WTC11 (cell line): ENCODE results near the gene SDR42E2. TPM values are rescaled to one million over a fixed set of nuclear protein-coding genes. Genes with fewer than 3 reads are reported as not detected.
A peak's percentile ranks its signal among the peaks of the same experiment; 100 is the strongest.

Experiments
- ATAC-seq: fragments of 200-7000 bp; cut with Tn5 transposase; 2 replicates; pipeline ENCODE4 v1.10.0; 2021; ENCODE audit warnings: mild to moderate bottlenecking, moderate library complexity
- CTCF ChIA-PET: fragments of 300-600 bp; sonication (Branson Sonifier 250); formaldehyde crosslinking; loops from one replicate; lab custom pipeline; 2021; ENCODE audit warnings: antibody characterized with exemption; lab: Charles Lee
- POLR2A ChIA-PET: fragments of 350-600 bp; sonication (Branson Sonifier 250); formaldehyde crosslinking; loops from one replicate; lab custom pipeline; 2021; ENCODE audit warnings: antibody characterized with exemption; lab: Charles Lee
- DNase-seq: peaks from one replicate; pipeline ENCODE4 v3.0.0; 2021; ENCODE audit warnings: low spot score
- H3K27ac Mint-ChIP-seq: 2 replicates; pipeline ENCODE4 v1.8.0; 2021; ENCODE audit warnings: mixed read lengths
- H3K27me3 Mint-ChIP-seq: 2 replicates; pipeline ENCODE4 v1.8.0; 2021; ENCODE audit warnings: low read depth, mild to moderate bottlenecking, moderate library complexity, mixed read lengths
- H3K36me3 Mint-ChIP-seq: 2 replicates; pipeline ENCODE4 v1.8.0; 2021; ENCODE audit warnings: mixed read lengths
- H3K4me1 Mint-ChIP-seq: 2 replicates; pipeline ENCODE4 v1.8.0; 2022; ENCODE audit warnings: mixed read lengths
- H3K4me3 Mint-ChIP-seq: 2 replicates; pipeline ENCODE4 v1.8.0; 2021; ENCODE audit warnings: mild to moderate bottlenecking, moderate library complexity, mixed read lengths
- H3K9me3 Mint-ChIP-seq: 2 replicates; pipeline ENCODE4 v1.8.0; 2021; ENCODE audit warnings: mixed read lengths
- CREM ChIP-seq: sonication (generic); formaldehyde crosslinking; IDR thresholded peaks from 2 replicates; pipeline ENCODE4 v1.8.1; 2022; ENCODE audit warnings: mild to moderate bottlenecking, missing genetic modification reagents, moderate library complexity
- FOXK1 ChIP-seq: sonication (generic); formaldehyde crosslinking; IDR thresholded peaks from 2 replicates; pipeline ENCODE4 v1.8.0; 2022; ENCODE audit warnings: mild to moderate bottlenecking, moderate library complexity, missing genetic modification reagents
- FOXP1 ChIP-seq: sonication (generic); formaldehyde crosslinking; IDR thresholded peaks from 2 replicates; pipeline ENCODE4 v1.8.0; 2022; ENCODE audit warnings: missing genetic modification reagents, mild to moderate bottlenecking, moderate library complexity, borderline replicate concordance
- MXD4 ChIP-seq: fragments of 250-450 bp; sonication (Bioruptor Pico); IDR thresholded peaks from 2 replicates; pipeline ENCODE4 v1.8.0; 2021; ENCODE audit warnings: mild to moderate bottlenecking, moderate library complexity, borderline replicate concordance
- NFE2L1 ChIP-seq: sonication (generic); formaldehyde crosslinking; IDR thresholded peaks from 2 replicates; pipeline ENCODE4 v1.8.1; 2023; ENCODE audit warnings: missing genetic modification reagents
- RELA ChIP-seq: sonication (generic); formaldehyde crosslinking; IDR thresholded peaks from 2 replicates; pipeline ENCODE4 v1.8.1; 2022; ENCODE audit warnings: missing genetic modification reagents, mild to moderate bottlenecking, borderline replicate concordance
- RORB ChIP-seq: fragments of 250-450 bp; sonication (Bioruptor Pico); IDR thresholded peaks from 2 replicates; pipeline ENCODE4 v1.9.0; 2021; ENCODE audit warnings: mild to moderate bottlenecking
- SP1 ChIP-seq: sonication (generic); formaldehyde crosslinking; conservative IDR thresholded peaks from 2 replicates; pipeline ENCODE4 v1.8.1; 2022; ENCODE audit warnings: missing genetic modification reagents
- STAT6 ChIP-seq: sonication (generic); formaldehyde crosslinking; conservative IDR thresholded peaks from 2 replicates; pipeline ENCODE4 v1.8.1; 2023; ENCODE audit warnings: mild to moderate bottlenecking, low read depth, missing genetic modification reagents, moderate library complexity
- TEAD1 ChIP-seq: sonication (generic); formaldehyde crosslinking; IDR thresholded peaks from 2 replicates; pipeline ENCODE4 v1.8.0; 2022; ENCODE audit warnings: mild to moderate bottlenecking, missing genetic modification reagents
- TEAD4 ChIP-seq: sonication (generic); formaldehyde crosslinking; IDR thresholded peaks from 2 replicates; pipeline ENCODE4 v1.8.0; 2022; ENCODE audit warnings: mild to moderate bottlenecking, missing genetic modification reagents
- ZBTB21 ChIP-seq: sonication (generic); formaldehyde crosslinking; IDR thresholded peaks from 2 replicates; pipeline ENCODE4 v1.8.1; 2023; ENCODE audit warnings: mild to moderate bottlenecking, missing genetic modification reagents, borderline replicate concordance
- ZMAT4 ChIP-seq: fragments of 250-450 bp; sonication (Bioruptor Pico); IDR thresholded peaks from 2 replicates; pipeline ENCODE4 v1.9.0; 2021; ENCODE audit warnings: mild to moderate bottlenecking
- ZNF121 ChIP-seq: sonication (generic); formaldehyde crosslinking; IDR thresholded peaks from 2 replicates; pipeline ENCODE4 v1.8.0; 2023; ENCODE audit warnings: missing genetic modification reagents
- ZNF512 ChIP-seq: sonication (generic); formaldehyde crosslinking; IDR thresholded peaks from 2 replicates; pipeline ENCODE4 v1.8.1; 2022; ENCODE audit warnings: missing genetic modification reagents, borderline replicate concordance
- ZSCAN18 ChIP-seq: fragments of 250-450 bp; sonication (Bioruptor Pico); IDR thresholded peaks from 2 replicates; pipeline ENCODE4 v2.1.2; 2022; ENCODE audit warnings: mild to moderate bottlenecking, moderate library complexity
- total RNA-seq: library from RNA; stranded (reverse); gene quantifications from 3 replicates; pipeline ENCODE4 v1.2.3, GENCODE V29; 2021

The SDR42E2 gene
- total RNA-seq, 1 experiment from 2014 or later: 0.13 TPM

GRCh38 chr16:22174642-22175041, 12.3 kb downstream of the SDR42E2 start (continued):
- TF ChIP-seq ZSCAN18 (no peak), SP1 (CRISPR knock-in tag) (no peak), STAT6 (CRISPR knock-in tag) (no peak)
- TF ChIP-seq, all 79 proteins: peak for 0

GRCh38 chr16:22177968-22178930, 15.9 kb downstream of the SDR42E2 start:
- ATAC-seq: no peak; the same call in 1 of the 2 replicates
- TF ChIP-seq TEAD4 (CRISPR knock-in tag): no peak
- TF ChIP-seq ZNF121: peak; percentile 54; the same call in 1 of the 2 replicates
- TF ChIP-seq, all 79 proteins: peak for 1
- CTCF ChIA-PET: interaction anchor here (0.7 to 2.2 kb wide), 6 partner anchors 10 to 186 kb away, joined by 3 to 26 read pairs (median 4); no protein-coding TSS in a partner anchor
- DNase-seq: no peak
- Mint-ChIP-seq H3K27ac (no peak overlapping the region), H3K9me3 (no peaks in the 10 kb centered on the region), H3K36me3 (no peaks in the 10 kb centered on the region), H3K4me1 (no peaks in the 10 kb centered on the region), H3K4me3 (no peak overlapping the region), H3K27me3 (no peaks in the 10 kb centered on the region)
- POLR2A ChIA-PET: no interaction called here

- Mint-ChIP-seq H3K9me3 (no peaks in the 10 kb centered on the region), H3K4me3 (no peak overlapping the region), H3K27ac (no peak overlapping the region), H3K36me3 (no peaks in the 10 kb centered on the region), H3K4me1 (peaks cover 3% of the 10 kb centered on the region; the same call in 1 of the 2 replicates), H3K27me3 (no peaks in the 10 kb centered on the region)
- ChIA-PET POLR2A (no interaction called here), CTCF (interaction anchor here (1.0 to 1.6 kb wide), 2 partner anchors 9 to 126 kb away, joined by 3 to 4 read pairs; no protein-coding TSS in a partner anchor)
- no peak for DNase-seq
- TF ChIP-seq FOXK1 (CRISPR knock-in tag): no peak
- no peak for TF ChIP-seq MXD4 (CRISPR knock-in tag)
- TF ChIP-seq FOXP1 (CRISPR knock-in tag): no peak
- no peak for TF ChIP-seq ZNF512 (CRISPR knock-in tag)
- no peak for ATAC-seq
Measured at GRCh38 chr16:22181426-22181825, 19.1 kb downstream of the SDR42E2 start.

GRCh38 chr16:22181843-22182242, 19.5 kb downstream of the SDR42E2 start:
- H3K4me1 Mint-ChIP-seq: peaks cover 3% of the 10 kb centered on the region; the same call in 1 of the 2 replicates
- DNase-seq (no peak), ATAC-seq (no peak)
- H3K9me3 Mint-ChIP-seq: no peaks in the 10 kb centered on the region
- no peak overlapping the region; the same call in 1 of the 2 replicates for H3K27ac Mint-ChIP-seq
- POLR2A ChIA-PET: no interaction called here
- CTCF ChIA-PET: interaction anchor here (1.0 to 1.6 kb wide), 3 partner anchors 9 to 126 kb away, joined by 3 to 4 read pairs (median 3); no protein-coding TSS in a partner anchor
- no peaks in the 10 kb centered on the region for H3K27me3 Mint-ChIP-seq
- H3K4me3 Mint-ChIP-seq: no peak overlapping the region
- no peaks in the 10 kb centered on the region for H3K36me3 Mint-ChIP-seq
- no peak for TF ChIP-seq RELA (CRISPR knock-in tag)
- no peak for TF ChIP-seq CREM (CRISPR knock-in tag)
- TF ChIP-seq RORB (CRISPR knock-in tag): no peak
- TF ChIP-seq ZBTB21 (CRISPR knock-in tag): no peak
- no peak for TF ChIP-seq ZNF512 (CRISPR knock-in tag)
- TF ChIP-seq ZMAT4 (CRISPR knock-in tag): no peak
- TF ChIP-seq SP1 (CRISPR knock-in tag): no peak
- TF ChIP-seq NFE2L1 (CRISPR knock-in tag): no peak
- TF ChIP-seq TEAD1 (CRISPR knock-in tag): no peak
